Lower leg skin (tissue), 3 donors: ENCODE measurements around the gene NDRG3.

Experiments used
- CTCF ChIP-seq, 3 donors: fragments of 450-650 bp; IDR thresholded peaks; one replicate each; pipeline ENCODE4 v1.5.1; 2016; ENCODE audit warnings: antibody characterized with exemption in 3 of 3, mild to moderate bottlenecking in 3 of 3, moderate library complexity in 2 of 3
- POLR2A ChIP-seq, 2 donors: fragments of 450-650 bp; IDR thresholded peaks; one replicate each; pipeline ENCODE4 v1.6.1; 2016 to 2017; ENCODE audit warnings: antibody characterized with exemption in 2 of 2, mild to moderate bottlenecking in 1 of 2, moderate library complexity in 1 of 2

- TF ChIP-seq POLR2A (IDR thresholded peaks at IDR 0.05) (no peak), CTCF (IDR thresholded peaks at IDR 0.05) (no peak)
These were observed 99.2 kb downstream of the NDRG3 start for GRCh38 chr20:36646678-36647077.
